ENCODE data around the gene ADIPOR2. TPM values are rescaled to one million over a fixed set of nuclear protein-coding genes. Genes with fewer than 3 reads are reported as not detected.

The ADIPOR2 gene
- total RNA-seq, 2 donors from 2014 or later, result 19.7 to 23.3 TPM

GRCh38 chr12:1801303-1801975, 110.6 kb downstream of the ADIPOR2 start:
- Histone ChIP-seq H3K36me3 (no peaks in the 10 kb centered on the region), H3K9me3 (no peaks in the 10 kb centered on the region), H3K4me3 (no peak overlapping the region), H3K27ac (no peak overlapping the region), H3K27me3 (no peaks in the 10 kb centered on the region), H3K4me1 (peaks cover 0 to 27% of the 10 kb centered on the region in 2 donors)
- DNase-seq (ENCODE audit: low spot score), result no peak
- no peak for TF ChIP-seq CTCF (IDR thresholded peaks at IDR 0.05)

DNA sequence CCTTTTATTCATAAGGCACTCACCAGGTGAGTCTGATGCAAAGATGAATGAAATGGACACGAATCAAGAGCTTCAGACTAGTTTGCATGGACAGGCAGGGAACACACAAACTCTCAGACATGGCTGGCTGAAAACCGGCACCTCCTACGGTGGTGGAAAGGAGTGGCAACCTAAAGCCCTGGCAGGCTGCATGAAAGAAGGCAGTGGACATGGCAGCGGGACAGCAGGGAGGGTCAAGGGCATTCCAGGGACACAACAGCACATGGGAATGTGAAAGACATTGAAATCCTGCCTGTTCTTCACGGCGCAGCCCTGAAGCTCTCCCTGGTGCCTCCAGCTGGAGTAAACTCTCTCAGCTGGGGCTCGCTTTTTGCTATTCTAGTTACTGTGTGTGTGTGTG, 112.9 kb downstream of the ADIPOR2 start:
- Histone ChIP-seq H3K9me3 (no peaks in the 10 kb centered on the region), H3K36me3 (no peaks in the 10 kb centered on the region), H3K27me3 (no peaks in the 10 kb centered on the region), H3K4me3 (no peak overlapping the region), H3K27ac (no peak overlapping the region), H3K4me1 (peaks cover 0 to 13% of the 10 kb centered on the region in 2 donors)
- no peak for DNase-seq (ENCODE audit: low spot score)
- no peak for TF ChIP-seq CTCF (IDR thresholded peaks at IDR 0.05)

GRCh38 chr12:1804545-1805332, 113.9 kb downstream of the ADIPOR2 start:
- H3K36me3 ChIP-seq, result no peaks in the 10 kb centered on the region
- DNase-seq (ENCODE audit: low spot score), result peak; percentile 92
- peak overlapping the region; percentile 10 to 14 for H3K27ac ChIP-seq
- peaks cover 0 to 13% of the 10 kb centered on the region in 2 donors for H3K4me1 ChIP-seq
- no peaks in the 10 kb centered on the region for H3K9me3 ChIP-seq
- no peak overlapping the region for H3K4me3 ChIP-seq
- H3K27me3 ChIP-seq, result no peaks in the 10 kb centered on the region
- no peak for TF ChIP-seq CTCF (IDR thresholded peaks at IDR 0.05)

GRCh38 chr12:1805441-1806081, 114.7 kb downstream of the ADIPOR2 start:
- no peak for DNase-seq (ENCODE audit: low spot score)
- H3K4me3 ChIP-seq, result no peak overlapping the region
- H3K27ac ChIP-seq, result peak overlapping the region; percentile 16 to 28
- peaks cover 0 to 13% of the 10 kb centered on the region in 2 donors for H3K4me1 ChIP-seq
- H3K9me3 ChIP-seq, result no peaks in the 10 kb centered on the region
- no peak for TF ChIP-seq CTCF (IDR thresholded peaks at IDR 0.05)
- no peaks in the 10 kb centered on the region for H3K27me3 ChIP-seq
- H3K36me3 ChIP-seq, result no peaks in the 10 kb centered on the region

DNA sequence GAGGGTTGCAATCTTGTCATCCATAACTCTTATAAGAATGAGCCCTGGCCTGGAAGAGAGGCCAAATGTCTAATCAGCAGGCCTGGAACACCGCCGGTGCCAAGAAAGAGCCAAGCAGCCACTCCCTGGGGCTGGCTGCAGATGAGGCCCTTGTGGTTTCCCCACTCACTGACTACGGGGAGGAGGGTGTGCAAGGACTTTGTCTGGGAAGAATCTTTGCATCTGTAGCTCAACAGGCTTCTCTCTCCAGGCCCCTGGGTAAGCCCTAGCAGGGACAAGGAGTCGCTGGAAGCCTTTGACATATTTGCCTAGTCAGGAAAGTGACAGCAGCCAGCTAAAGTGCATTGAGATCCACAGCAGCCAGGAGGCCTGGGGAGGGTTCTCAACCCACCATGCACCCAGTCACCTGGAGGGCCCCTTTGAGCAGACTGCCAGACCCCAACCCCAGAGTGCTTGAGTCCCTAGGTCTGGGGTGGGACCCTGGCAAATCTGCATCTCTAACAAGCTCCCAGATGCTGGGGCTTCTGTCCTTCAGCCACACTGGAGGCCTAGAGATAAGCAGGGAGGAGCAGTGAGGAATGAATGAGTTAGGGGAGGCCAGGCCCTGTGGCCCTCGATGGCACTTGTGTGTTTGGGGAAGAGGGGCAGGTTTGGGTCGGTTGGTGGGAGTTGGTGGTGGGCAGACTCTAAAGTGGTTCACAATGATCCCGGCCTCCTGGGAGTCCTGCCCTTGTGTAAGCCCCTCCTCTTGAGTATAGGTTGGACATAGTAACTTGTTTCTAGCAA, 115.6 kb downstream of the ADIPOR2 start:
- no peak for TF ChIP-seq CTCF (IDR thresholded peaks at IDR 0.05)
- Histone ChIP-seq H3K9me3 (no peaks in the 10 kb centered on the region), H3K27me3 (no peaks in the 10 kb centered on the region), H3K4me3 (no peak overlapping the region), H3K27ac (peak overlapping the region; percentile 16 to 28), H3K36me3 (no peaks in the 10 kb centered on the region), H3K4me1 (peaks cover 0 to 13% of the 10 kb centered on the region in 2 donors)
- no peak for DNase-seq (ENCODE audit: low spot score)
